Fibroblast of lung (primary cell): ENCODE results near the gene SPAG9. TPM values are rescaled to one million over a fixed set of nuclear protein-coding genes. Genes with fewer than 3 reads are reported as not detected.

Experiments used
- DNase-seq, 2 donors: peaks; one replicate each; pipeline versions ENCODE4 v3.0.0 to v3.0.0-alpha.2; 2010; ENCODE audit warnings: low read depth in 2 of 2
- H2AFZ ChIP-seq: 2 replicates; pipeline ENCODE4 v1.5.1; 2012; ENCODE audit warnings: low read length, control low read depth, inconsistent platforms
- H3K27ac ChIP-seq: 2 replicates; pipeline ENCODE4 v1.5.1; 2011; ENCODE audit warnings: low read length, control low read depth; ENCODE audit not compliant: insufficient read depth
- H3K27me3 ChIP-seq: 2 replicates; pipeline ENCODE4 v1.5.1; 2011; ENCODE audit warnings: mild to moderate bottlenecking, low read length; ENCODE audit not compliant: control insufficient read depth, insufficient read depth
- H3K36me3 ChIP-seq: 2 replicates; pipeline ENCODE4 v1.5.1; 2011; ENCODE audit warnings: low read length; ENCODE audit not compliant: control insufficient read depth, insufficient read depth
- H3K4me1 ChIP-seq: 2 replicates; pipeline ENCODE4 v1.5.1; 2011; ENCODE audit warnings: low read length; ENCODE audit not compliant: control insufficient read depth, insufficient read depth; ENCODE audit errors: extremely low read depth
- H3K4me2 ChIP-seq: 2 replicates; pipeline ENCODE4 v1.5.1; 2011; ENCODE audit warnings: low read length, control low read depth; ENCODE audit not compliant: insufficient read depth; ENCODE audit errors: extremely low read depth
- H3K4me3 ChIP-seq, 4 experiments: fragments of 200-600 bp in 1 of 4; sonication (generic) in 1 of 4; replicated peaks in 1 of 4; 2 replicates each; pipeline ENCODE4 v1.5.1; 2011 to 2016; ENCODE audit warnings: low read length in 4 of 4, low read depth in 3 of 4, mild to moderate bottlenecking in 3 of 4, control low read depth in 2 of 4, inconsistent platforms in 1 of 4, mixed read lengths in 1 of 4; ENCODE audit not compliant: insufficient read depth in 1 of 4; ENCODE audit errors: control extremely low read depth in 1 of 4
- H3K79me2 ChIP-seq: 2 replicates; pipeline ENCODE4 v1.5.1; 2012; ENCODE audit warnings: mild to moderate bottlenecking, low read length, inconsistent platforms; ENCODE audit not compliant: control insufficient read depth, insufficient read depth
- H3K9ac ChIP-seq: 2 replicates; pipeline ENCODE4 v1.5.1; 2011; ENCODE audit warnings: mild to moderate bottlenecking, low read length, control low read depth; ENCODE audit not compliant: insufficient read depth
- H3K9me3 ChIP-seq: 2 replicates; pipeline ENCODE4 v1.5.1; 2012; ENCODE audit warnings: low read depth, low read length; ENCODE audit not compliant: control insufficient read depth, insufficient read depth
- H4K20me1 ChIP-seq: 2 replicates; pipeline ENCODE4 v1.5.1; 2011; ENCODE audit warnings: low read length; ENCODE audit not compliant: control insufficient read depth, insufficient read depth; ENCODE audit errors: extremely low read depth
- CTCF ChIP-seq, 2 donors: IDR thresholded peaks in 1 of 2; conservative IDR thresholded peaks in 1 of 2; 1 replicate in 1 of 2; 2 replicates in 1 of 2; pipeline ENCODE4 v1.5.1; 2011 to 2012; ENCODE audit warnings: low read length in 2 of 2, control low read depth in 1 of 2, inconsistent platforms in 1 of 2, low read depth in 1 of 2, mild to moderate bottlenecking in 1 of 2
- EZH2 ChIP-seq: IDR thresholded peaks from 2 replicates; pipeline ENCODE4 v1.5.1; 2012; ENCODE audit warnings: low read length, control low read depth, mild to moderate bottlenecking; ENCODE audit errors: missing control alignments
- polyA plus RNA-seq, 2 donors: library from polyadenylated mRNA; depleted of rRNA in 1 of 2; stranded (reverse) in 1 of 2; unstranded in 1 of 2; fragments of >200 nt; gene quantifications; 2 replicates each; pipeline ENCODE4 v1.2.1, GENCODE V29; 2011 to 2012; ENCODE audit warnings: missing spikeins in 1 of 2
- total RNA-seq: library from RNA; depleted of rRNA; stranded (reverse); fragments of >200 nt; gene quantifications from 2 replicates; pipeline ENCODE4 v1.2.1, GENCODE V29; 2014

The SPAG9 gene
- total and polyA plus RNA-seq, 2 donors (not counting 1 experiment from before 2014, with no cell fraction given) = 49.8 to 126 TPM

DNA sequence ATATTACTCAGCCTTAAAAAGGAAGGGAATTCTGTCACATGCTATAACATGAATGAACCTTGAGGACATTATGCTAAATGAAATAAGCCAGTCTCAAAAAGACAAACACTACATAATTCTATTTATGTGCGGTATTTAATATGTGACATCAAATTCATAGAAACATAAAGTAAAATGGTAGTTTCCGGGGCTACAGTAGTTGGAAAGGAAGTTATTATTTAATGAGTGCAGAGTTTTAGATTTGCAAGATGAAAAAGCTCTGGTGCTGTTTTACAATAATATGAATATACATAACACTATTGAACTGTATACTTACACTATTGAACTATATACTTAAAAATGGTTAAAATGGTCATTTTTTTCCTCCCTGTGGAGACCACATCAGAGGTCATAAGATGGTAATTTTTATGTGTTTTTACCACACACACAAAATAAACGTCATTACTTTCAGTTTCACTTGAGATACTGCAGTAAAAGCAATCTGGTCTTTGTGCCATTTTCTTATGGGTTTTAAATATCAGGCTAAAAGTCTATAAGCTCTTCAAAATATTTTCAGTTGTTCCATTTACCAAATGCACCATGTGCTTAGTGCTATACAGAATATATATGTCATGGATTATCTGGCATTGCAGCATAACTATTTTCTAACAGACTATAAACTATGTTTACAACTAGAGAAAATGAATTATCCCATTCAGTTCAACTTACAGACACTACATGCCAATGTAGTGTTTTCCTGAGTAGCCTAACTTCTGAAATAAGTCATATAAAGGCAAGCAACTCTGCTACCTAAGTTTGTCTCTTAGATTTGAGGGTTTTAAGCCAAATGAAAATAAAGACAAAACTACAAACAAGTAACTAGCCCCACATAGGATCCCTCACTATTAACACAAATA, 90.9 kb downstream of the SPAG9 start:
- peak overlapping the region; percentile 45 for H2AFZ ChIP-seq
- DNase-seq = peak; percentile 32 to 73
- H3K27ac ChIP-seq = peak overlapping the region; percentile 52

DNA sequence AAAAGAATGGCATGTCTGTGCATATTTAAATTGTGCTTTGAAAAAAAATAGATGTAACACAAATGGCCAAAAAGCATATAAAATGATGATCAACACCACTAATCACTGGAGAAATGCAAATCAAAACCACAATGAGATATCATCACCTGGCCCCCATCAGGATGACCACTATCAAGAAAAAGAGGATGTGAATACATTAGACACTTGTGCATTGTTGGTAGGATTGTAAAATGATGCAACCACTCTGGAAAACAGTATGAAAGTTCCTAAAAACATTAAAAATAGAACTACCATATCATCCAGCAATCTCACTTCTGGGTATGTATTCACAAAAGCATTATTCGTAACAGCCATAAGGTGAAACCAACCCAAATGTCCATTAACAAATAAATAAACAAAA, 91.5 kb downstream of the SPAG9 start:
- Histone ChIP-seq H3K4me3 (peak overlapping the region in 1 of 4 experiments; percentile 42), H3K4me1 (no peaks in the 10 kb centered on the region), H3K79me2 (no peaks in the 10 kb centered on the region), H4K20me1 (no peaks in the 10 kb centered on the region), H3K36me3 (no peaks in the 10 kb centered on the region), H3K27ac (peak overlapping the region; percentile 52), H3K27me3 (no peaks in the 10 kb centered on the region), H3K9me3 (no peaks in the 10 kb centered on the region), H3K9ac (no peak overlapping the region), H3K4me2 (peak overlapping the region; percentile 91), H2AFZ (peak overlapping the region; percentile 27)
- TF ChIP-seq EZH2 = no peak
- TF ChIP-seq CTCF (conservative IDR thresholded peaks at IDR 0.05 in 1 of 2, IDR thresholded peaks at IDR 0.05 in 1 of 2; ENCODE audit: low read depth in 1 of 2, low read length in 2 of 2) = no peak
- no peak for DNase-seq

More for the DNA sequence above, 90.9 kb downstream of the SPAG9 start:
- Histone ChIP-seq H3K36me3 (no peaks in the 10 kb centered on the region), H3K4me3 (peak overlapping the region; percentile 11 to 50 (median 40)), H3K4me2 (peak overlapping the region; percentile 91), H4K20me1 (no peaks in the 10 kb centered on the region), H3K79me2 (no peaks in the 10 kb centered on the region), H3K9me3 (no peaks in the 10 kb centered on the region), H3K4me1 (no peaks in the 10 kb centered on the region), H3K9ac (no peak overlapping the region), H3K27me3 (no peaks in the 10 kb centered on the region)
- TF ChIP-seq CTCF (conservative IDR thresholded peaks at IDR 0.05 in 1 of 2, IDR thresholded peaks at IDR 0.05 in 1 of 2; ENCODE audit: low read depth in 1 of 2, low read length in 2 of 2) (no peak), EZH2 (no peak)

DNA sequence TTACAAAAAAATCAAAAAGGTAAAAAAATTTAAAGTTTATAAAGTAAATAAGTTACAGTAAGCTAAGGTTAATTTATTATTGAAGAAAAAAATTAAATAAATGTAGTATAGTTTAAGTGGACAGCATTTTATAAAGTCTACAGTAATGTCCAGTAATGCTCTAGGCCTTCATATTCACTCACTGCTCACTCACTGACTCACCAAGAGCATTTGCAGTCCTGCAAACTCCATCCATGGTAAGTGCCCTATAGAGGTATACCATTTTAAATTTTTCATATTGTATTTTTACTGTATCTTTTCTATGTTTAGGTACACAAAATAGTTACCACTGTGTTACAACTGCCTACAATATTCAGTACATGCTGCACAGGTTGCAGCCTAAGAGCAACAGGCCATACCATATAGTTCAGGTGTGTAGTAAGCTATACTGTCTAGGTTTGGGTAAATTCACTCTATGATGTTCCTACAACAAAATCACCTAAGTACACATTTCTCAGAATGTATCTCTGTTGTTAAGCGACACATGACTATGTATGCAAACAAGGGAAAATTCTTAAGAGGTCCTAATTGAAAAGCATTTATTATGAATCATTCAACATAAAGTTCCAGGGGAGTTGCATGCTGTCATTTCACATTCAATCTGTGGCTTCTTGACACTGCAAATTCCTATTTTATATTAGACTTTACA, 92.3 kb downstream of the SPAG9 start:
- H3K9me3 ChIP-seq = no peaks in the 10 kb centered on the region
- DNase-seq = no peak
- H3K9ac ChIP-seq = no peak overlapping the region
- no peak overlapping the region for H2AFZ ChIP-seq
- no peaks in the 10 kb centered on the region for H3K4me1 ChIP-seq
- no peak overlapping the region for H3K27ac ChIP-seq
- H3K27me3 ChIP-seq = no peaks in the 10 kb centered on the region
- no peak overlapping the region for H3K4me2 ChIP-seq
- TF ChIP-seq CTCF (conservative IDR thresholded peaks at IDR 0.05 in 1 of 2, IDR thresholded peaks at IDR 0.05 in 1 of 2; ENCODE audit: low read depth in 1 of 2, low read length in 2 of 2) = no peak
- no peak for TF ChIP-seq EZH2
- H4K20me1 ChIP-seq = no peaks in the 10 kb centered on the region
- no peak overlapping the region for H3K4me3 ChIP-seq
- no peaks in the 10 kb centered on the region for H3K36me3 ChIP-seq
- no peaks in the 10 kb centered on the region for H3K79me2 ChIP-seq
